HepG2 (cell line): ENCODE measurements around the gene FITM1. TPM values are rescaled to one million over a fixed set of nuclear protein-coding genes. Genes with fewer than 3 reads are reported as not detected.
A peak's percentile ranks its signal among the peaks of the same experiment; 100 is the strongest.

ENCODE experiments used
- EP300 ChIP-seq, 3 experiments: sonication (generic) in 1 of 3; formaldehyde crosslinking in 1 of 3; IDR thresholded peaks; 2 replicates each; pipeline versions ENCODE4 v1.5.1 to v1.6.1; 2011 to 2020; ENCODE audit warnings: low read depth in 2 of 3, low read length in 2 of 3, borderline replicate concordance in 1 of 3, improper control_type of control experiment in 1 of 3, mild to moderate bottlenecking in 1 of 3, missing genetic modification reagents in 1 of 3, moderate library complexity in 1 of 3
- FOXA1 ChIP-seq, 2 experiments: fragments of 450-650 bp in 1 of 2; sonication (generic) in 1 of 2; formaldehyde crosslinking in 1 of 2; IDR thresholded peaks; 2 replicates each; pipeline versions ENCODE4 v1.4.0 to v1.6.1; 2016 to 2020; ENCODE audit warnings: missing genetic modification reagents in 1 of 2
- IRX3 ChIP-seq: sonication (generic); formaldehyde crosslinking; IDR thresholded peaks from 2 replicates; pipeline ENCODE4 v1.8.1; 2023; ENCODE audit warnings: mild to moderate bottlenecking, low read depth, missing genetic modification reagents, borderline replicate concordance
- KAT2B ChIP-seq: fragments of 150-350 bp; IDR thresholded peaks from 2 replicates; pipeline ENCODE4 v1.6.1; 2014; ENCODE audit warnings: low read depth, low read length, borderline replicate concordance
- RFX1 ChIP-seq: fragments of 450-650 bp; IDR thresholded peaks from 2 replicates; pipeline ENCODE4 v1.6.1; 2017
- SRSF9 ChIP-seq: fragments of 200-400 bp; formaldehyde crosslinking; IDR thresholded peaks from 2 replicates; pipeline ENCODE4 v1.6.1; 2018; ENCODE audit warnings: borderline replicate concordance, mild to moderate bottlenecking, low read depth, low read length; ENCODE audit not compliant: insufficient read depth, poor library complexity, severe bottlenecking
- ZNF10 ChIP-seq: sonication (generic); formaldehyde crosslinking; IDR thresholded peaks from 2 replicates; pipeline ENCODE4 v1.4.0; 2020; ENCODE audit warnings: mild to moderate bottlenecking, low read depth, missing genetic modification reagents, borderline replicate concordance
- ZNF644 ChIP-seq: IDR thresholded peaks from 2 replicates; pipeline ENCODE4 v1.6.1; 2016; ENCODE audit warnings: low read depth
- polyA plus RNA-seq, 8 experiments: library from polyadenylated mRNA; depleted of rRNA in 3 of 8; stranded (reverse) in 7 of 8; unstranded in 1 of 8; fragments of >200 nt; fragmentation: Illumina TruSeq in 4 of 8; extraction: Trizol in 4 of 8; gene quantifications; 2 replicates each; pipeline versions ENCODE4 v1.2.1 to v1.2.3, GENCODE V29; 2011 to 2016; ENCODE audit warnings: low read depth in 4 of 8, missing spikeins in 1 of 8, mixed read lengths in 1 of 8; ENCODE audit not compliant: insufficient read depth in 1 of 8
- total RNA-seq, 5 experiments: library from RNA; depleted of rRNA; stranded (reverse); fragments of >200 nt; fragmentation: Illumina TruSeq; extraction: Trizol; gene quantifications; 2 replicates each; pipeline ENCODE4 v1.2.3, GENCODE V29; 2016; ENCODE audit warnings: low read depth in 1 of 5
- TF ChIP-seq, protein P1 (sequence below): sonication (generic); formaldehyde crosslinking; conservative IDR thresholded peaks from 2 replicates; pipeline ENCODE4 v1.4.0; 2020; ENCODE audit warnings: missing genetic modification reagents
- TF ChIP-seq, protein P2 (sequence below): sonication (generic); formaldehyde crosslinking; IDR thresholded peaks from 2 replicates; pipeline ENCODE4 v1.4.0; 2020; ENCODE audit warnings: mild to moderate bottlenecking, missing genetic modification reagents, borderline replicate concordance
- TF ChIP-seq, protein P3 (sequence below): sonication (generic); formaldehyde crosslinking; IDR thresholded peaks from 2 replicates; pipeline ENCODE4 v1.4.0; 2020; ENCODE audit warnings: mild to moderate bottlenecking, missing genetic modification reagents
- TF ChIP-seq, protein P4 (sequence below): sonication (generic); formaldehyde crosslinking; IDR thresholded peaks from 2 replicates; pipeline ENCODE4 v1.8.0; 2022; ENCODE audit warnings: low read depth, missing genetic modification reagents
- TF ChIP-seq, protein P5 (sequence below): sonication (generic); formaldehyde crosslinking; IDR thresholded peaks from 2 replicates; pipeline ENCODE4 v1.8.0; 2022; ENCODE audit warnings: mild to moderate bottlenecking, missing genetic modification reagents

The FITM1 gene
- total and polyA plus RNA-seq, 2 of the 13 experiments (the other 11 are each of a cell fraction or from before 2014, with no cell fraction given), result 2.7 to 5.8 TPM

DNA sequence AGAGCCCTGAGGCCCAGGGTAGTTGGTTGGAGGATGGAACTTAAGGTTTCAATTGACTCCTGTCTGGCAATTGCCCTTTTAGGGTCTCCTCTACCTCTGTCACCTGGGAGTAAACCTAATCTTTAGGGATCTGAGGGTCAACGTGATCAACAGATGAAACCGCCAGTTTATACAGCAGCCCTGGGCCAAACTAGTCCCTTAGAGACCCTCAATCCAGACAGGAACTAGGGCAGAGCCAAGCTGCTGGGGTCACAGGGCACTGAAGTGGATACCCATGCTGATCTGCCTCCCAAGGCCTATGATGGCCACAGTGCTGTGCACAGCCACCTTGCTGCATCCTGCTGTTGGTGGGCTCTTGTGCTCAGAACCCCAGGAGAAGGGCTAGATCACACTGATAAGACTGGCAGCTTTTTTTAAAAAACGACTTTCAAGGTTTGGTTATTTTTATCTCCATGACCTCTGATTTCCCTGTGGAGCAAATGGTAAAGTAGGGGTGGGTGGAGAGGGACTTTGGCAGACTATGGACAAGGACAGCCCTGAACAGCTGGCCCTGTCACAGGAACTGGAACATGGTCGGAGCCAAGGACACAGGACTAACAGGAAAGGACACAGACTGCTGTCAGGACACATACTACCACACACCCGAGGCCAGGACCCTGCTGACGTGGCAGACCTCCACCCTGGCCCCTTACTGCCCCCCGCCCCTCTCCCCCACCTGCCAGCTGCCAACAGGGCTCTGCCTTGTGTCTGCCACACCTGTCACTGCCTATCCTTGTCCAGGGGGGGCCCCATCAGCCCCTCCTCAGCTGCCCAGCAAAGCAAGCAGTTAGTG is 474 bp downstream of the FITM1 start (continued):
- TF ChIP-seq, protein P1, sequence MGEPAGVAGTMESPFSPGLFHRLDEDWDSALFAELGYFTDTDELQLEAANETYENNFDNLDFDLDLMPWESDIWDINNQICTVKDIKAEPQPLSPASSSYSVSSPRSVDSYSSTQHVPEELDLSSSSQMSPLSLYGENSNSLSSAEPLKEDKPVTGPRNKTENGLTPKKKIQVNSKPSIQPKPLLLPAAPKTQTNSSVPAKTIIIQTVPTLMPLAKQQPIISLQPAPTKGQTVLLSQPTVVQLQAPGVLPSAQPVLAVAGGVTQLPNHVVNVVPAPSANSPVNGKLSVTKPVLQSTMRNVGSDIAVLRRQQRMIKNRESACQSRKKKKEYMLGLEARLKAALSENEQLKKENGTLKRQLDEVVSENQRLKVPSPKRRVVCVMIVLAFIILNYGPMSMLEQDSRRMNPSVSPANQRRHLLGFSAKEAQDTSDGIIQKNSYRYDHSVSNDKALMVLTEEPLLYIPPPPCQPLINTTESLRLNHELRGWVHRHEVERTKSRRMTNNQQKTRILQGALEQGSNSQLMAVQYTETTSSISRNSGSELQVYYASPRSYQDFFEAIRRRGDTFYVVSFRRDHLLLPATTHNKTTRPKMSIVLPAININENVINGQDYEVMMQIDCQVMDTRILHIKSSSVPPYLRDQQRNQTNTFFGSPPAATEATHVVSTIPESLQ, result no peak
- TF ChIP-seq ZNF644 (CRISPR knock-in tag) (peak; percentile 59), FOXA1 (IDR thresholded peaks at IDR 0.05) (no peak), FOXA1 (CRISPR knock-in tag; IDR thresholded peaks at IDR 0.05) (peak; percentile 36; the same call in 1 of the 2 replicates), RFX1 (no peak), KAT2B (no peak), SRSF9 (no peak), ZNF10 (CRISPR knock-in tag) (no peak), IRX3 (CRISPR knock-in tag) (no peak), EP300 (IDR thresholded peaks at IDR 0.05; ENCODE audit: low read depth in 2 of 2, low read length in 2 of 2) (peak in 1 of 2 experiments; percentile 36; a peak in 1 of 4 replicates), EP300 (CRISPR knock-in tag; IDR thresholded peaks at IDR 0.05; ENCODE audit: borderline replicate concordance) (peak; percentile 34; the same call in 1 of the 2 replicates)
- TF ChIP-seq, protein P2, sequence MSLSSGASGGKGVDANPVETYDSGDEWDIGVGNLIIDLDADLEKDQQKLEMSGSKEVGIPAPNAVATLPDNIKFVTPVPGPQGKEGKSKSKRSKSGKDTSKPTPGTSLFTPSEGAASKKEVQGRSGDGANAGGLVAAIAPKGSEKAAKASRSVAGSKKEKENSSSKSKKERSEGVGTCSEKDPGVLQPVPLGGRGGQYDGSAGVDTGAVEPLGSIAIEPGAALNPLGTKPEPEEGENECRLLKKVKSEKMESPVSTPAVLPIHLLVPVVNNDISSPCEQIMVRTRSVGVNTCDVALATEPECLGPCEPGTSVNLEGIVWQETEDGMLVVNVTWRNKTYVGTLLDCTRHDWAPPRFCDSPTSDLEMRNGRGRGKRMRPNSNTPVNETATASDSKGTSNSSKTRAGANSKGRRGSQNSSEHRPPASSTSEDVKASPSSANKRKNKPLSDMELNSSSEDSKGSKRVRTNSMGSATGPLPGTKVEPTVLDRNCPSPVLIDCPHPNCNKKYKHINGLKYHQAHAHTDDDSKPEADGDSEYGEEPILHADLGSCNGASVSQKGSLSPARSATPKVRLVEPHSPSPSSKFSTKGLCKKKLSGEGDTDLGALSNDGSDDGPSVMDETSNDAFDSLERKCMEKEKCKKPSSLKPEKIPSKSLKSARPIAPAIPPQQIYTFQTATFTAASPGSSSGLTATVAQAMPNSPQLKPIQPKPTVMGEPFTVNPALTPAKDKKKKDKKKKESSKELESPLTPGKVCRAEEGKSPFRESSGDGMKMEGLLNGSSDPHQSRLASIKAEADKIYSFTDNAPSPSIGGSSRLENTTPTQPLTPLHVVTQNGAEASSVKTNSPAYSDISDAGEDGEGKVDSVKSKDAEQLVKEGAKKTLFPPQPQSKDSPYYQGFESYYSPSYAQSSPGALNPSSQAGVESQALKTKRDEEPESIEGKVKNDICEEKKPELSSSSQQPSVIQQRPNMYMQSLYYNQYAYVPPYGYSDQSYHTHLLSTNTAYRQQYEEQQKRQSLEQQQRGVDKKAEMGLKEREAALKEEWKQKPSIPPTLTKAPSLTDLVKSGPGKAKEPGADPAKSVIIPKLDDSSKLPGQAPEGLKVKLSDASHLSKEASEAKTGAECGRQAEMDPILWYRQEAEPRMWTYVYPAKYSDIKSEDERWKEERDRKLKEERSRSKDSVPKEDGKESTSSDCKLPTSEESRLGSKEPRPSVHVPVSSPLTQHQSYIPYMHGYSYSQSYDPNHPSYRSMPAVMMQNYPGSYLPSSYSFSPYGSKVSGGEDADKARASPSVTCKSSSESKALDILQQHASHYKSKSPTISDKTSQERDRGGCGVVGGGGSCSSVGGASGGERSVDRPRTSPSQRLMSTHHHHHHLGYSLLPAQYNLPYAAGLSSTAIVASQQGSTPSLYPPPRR (CRISPR knock-in tag), result peak; percentile 81; the same call in 1 of the 2 replicates
- TF ChIP-seq, protein P3, sequence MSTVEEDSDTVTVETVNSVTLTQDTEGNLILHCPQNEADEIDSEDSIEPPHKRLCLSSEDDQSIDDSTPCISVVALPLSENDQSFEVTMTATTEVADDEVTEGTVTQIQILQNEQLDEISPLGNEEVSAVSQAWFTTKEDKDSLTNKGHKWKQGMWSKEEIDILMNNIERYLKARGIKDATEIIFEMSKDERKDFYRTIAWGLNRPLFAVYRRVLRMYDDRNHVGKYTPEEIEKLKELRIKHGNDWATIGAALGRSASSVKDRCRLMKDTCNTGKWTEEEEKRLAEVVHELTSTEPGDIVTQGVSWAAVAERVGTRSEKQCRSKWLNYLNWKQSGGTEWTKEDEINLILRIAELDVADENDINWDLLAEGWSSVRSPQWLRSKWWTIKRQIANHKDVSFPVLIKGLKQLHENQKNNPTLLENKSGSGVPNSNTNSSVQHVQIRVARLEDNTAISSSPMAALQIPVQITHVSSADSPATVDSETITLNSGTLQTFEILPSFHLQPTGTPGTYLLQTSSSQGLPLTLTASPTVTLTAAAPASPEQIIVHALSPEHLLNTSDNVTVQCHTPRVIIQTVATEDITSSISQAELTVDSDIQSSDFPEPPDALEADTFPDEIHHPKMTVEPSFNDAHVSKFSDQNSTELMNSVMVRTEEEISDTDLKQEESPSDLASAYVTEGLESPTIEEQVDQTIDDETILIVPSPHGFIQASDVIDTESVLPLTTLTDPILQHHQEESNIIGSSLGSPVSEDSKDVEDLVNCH (CRISPR knock-in tag), result no peak
- TF ChIP-seq, protein P4, sequence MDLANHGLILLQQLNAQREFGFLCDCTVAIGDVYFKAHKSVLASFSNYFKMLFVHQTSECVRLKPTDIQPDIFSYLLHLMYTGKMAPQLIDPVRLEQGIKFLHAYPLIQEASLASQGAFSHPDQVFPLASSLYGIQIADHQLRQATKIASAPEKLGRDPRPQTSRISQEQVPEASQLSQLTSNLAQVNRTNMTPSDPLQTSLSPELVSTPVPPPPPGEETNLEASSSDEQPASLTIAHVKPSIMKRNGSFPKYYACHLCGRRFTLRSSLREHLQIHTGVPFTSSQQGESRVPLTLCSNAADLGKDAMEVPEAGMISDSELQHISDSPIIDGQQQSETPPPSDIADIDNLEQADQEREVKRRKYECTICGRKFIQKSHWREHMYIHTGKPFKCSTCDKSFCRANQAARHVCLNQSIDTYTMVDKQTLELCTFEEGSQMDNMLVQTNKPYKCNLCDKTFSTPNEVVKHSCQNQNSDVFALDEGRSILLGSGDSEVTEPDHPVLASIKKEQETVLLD (CRISPR knock-in tag), result no peak
- TF ChIP-seq, protein P5, sequence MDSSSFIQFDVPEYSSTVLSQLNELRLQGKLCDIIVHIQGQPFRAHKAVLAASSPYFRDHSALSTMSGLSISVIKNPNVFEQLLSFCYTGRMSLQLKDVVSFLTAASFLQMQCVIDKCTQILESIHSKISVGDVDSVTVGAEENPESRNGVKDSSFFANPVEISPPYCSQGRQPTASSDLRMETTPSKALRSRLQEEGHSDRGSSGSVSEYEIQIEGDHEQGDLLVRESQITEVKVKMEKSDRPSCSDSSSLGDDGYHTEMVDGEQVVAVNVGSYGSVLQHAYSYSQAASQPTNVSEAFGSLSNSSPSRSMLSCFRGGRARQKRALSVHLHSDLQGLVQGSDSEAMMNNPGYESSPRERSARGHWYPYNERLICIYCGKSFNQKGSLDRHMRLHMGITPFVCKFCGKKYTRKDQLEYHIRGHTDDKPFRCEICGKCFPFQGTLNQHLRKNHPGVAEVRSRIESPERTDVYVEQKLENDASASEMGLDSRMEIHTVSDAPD (CRISPR knock-in tag), result no peak
